IMR-90 (cell line): ENCODE measurements around the gene GABRD. TPM values are rescaled to one million over a fixed set of nuclear protein-coding genes. Genes with fewer than 3 reads are reported as not detected.

Experiments used
- ATAC-seq: fragments of 200-7000 bp; cut with Tn5 transposase; 2 replicates; pipeline ENCODE4 v1.9.1; 2020; ENCODE audit warnings: low read depth, mild to moderate bottlenecking, moderate library complexity
- BruUV-seq: library from RNA; stranded (reverse); fragments of 400-500 nt; replicated peaks from 2 replicates; lab custom pipeline; 2021; lab: Mats Ljungman, UMichigan
- CTCF ChIA-PET: fragments of 300-600 bp; formaldehyde crosslinking; extraction: SDS; loops from one replicate; lab custom pipeline; 2021; ENCODE audit warnings: antibody characterized with exemption; lab: Yijun Ruan, JAX
- POLR2A ChIA-PET: fragments of 300-600 bp; sonication (Branson Sonifier 250); formaldehyde crosslinking; loops from one replicate; lab custom pipeline; 2022; ENCODE audit warnings: antibody characterized with exemption; ENCODE audit not compliant: unreplicated experiment; lab: Charles Lee
- DNase-seq: peaks from one replicate; pipeline ENCODE4 v3.0.0; 2013
- H2AFZ ChIP-seq: replicated peaks from 2 replicates; pipeline ENCODE3; 2013; ENCODE audit warnings: low read length, mild to moderate bottlenecking; ENCODE audit not compliant: poor library complexity
- H2AK5ac ChIP-seq: 2 replicates; pipeline ENCODE4 v1.6.1; 2013; ENCODE audit warnings: low read depth, low read length, inconsistent platforms
- H2AK9ac ChIP-seq: replicated peaks from 2 replicates; pipeline ENCODE3; 2013; ENCODE audit warnings: mild to moderate bottlenecking, low read depth, low read length, moderate library complexity; ENCODE audit not compliant: poor library complexity
- H2BK120ac ChIP-seq: 2 replicates; pipeline ENCODE4 v1.6.1; 2013; ENCODE audit warnings: low read depth, low read length, inconsistent platforms
- H2BK15ac ChIP-seq: 3 replicates; pipeline ENCODE4 v1.6.1; 2013; ENCODE audit warnings: low read depth, low read length, inconsistent platforms
- H2BK20ac ChIP-seq: 2 replicates; pipeline ENCODE4 v1.6.1; 2013; ENCODE audit warnings: low read depth, mild to moderate bottlenecking, inconsistent platforms, low read length, moderate library complexity
- H2BK5ac ChIP-seq: 2 replicates; pipeline ENCODE4 v1.6.1; 2013; ENCODE audit warnings: mild to moderate bottlenecking, low read depth, low read length, inconsistent platforms; ENCODE audit not compliant: poor library complexity, severe bottlenecking
- H3K14ac ChIP-seq: replicated peaks from 2 replicates; pipeline ENCODE4 v1.6.1; 2013; ENCODE audit warnings: low read depth, low read length, inconsistent platforms
- H3K18ac ChIP-seq: 2 replicates; pipeline ENCODE4 v1.6.1; 2013; ENCODE audit warnings: low read depth, low read length, control low read depth
- H3K23ac ChIP-seq: 2 replicates; pipeline ENCODE4 v1.6.1; 2013; ENCODE audit warnings: low read depth, low read length, inconsistent platforms
- H3K27ac ChIP-seq: 2 replicates; pipeline ENCODE4 v1.5.1; 2013; ENCODE audit warnings: mild to moderate bottlenecking, control low read depth, low read length; ENCODE audit not compliant: insufficient read depth
- H3K27me3 ChIP-seq: 2 replicates; pipeline ENCODE4 v1.6.1; 2013; ENCODE audit warnings: low read length; ENCODE audit not compliant: control insufficient read depth, insufficient read depth
- H3K36me3 ChIP-seq: 2 replicates; pipeline ENCODE4 v1.6.1; 2013; ENCODE audit warnings: low read length, mixed read lengths; ENCODE audit not compliant: control insufficient read depth, insufficient read depth
- H3K4ac ChIP-seq: 2 replicates; pipeline ENCODE4 v1.6.1; 2013; ENCODE audit warnings: low read depth, low read length, inconsistent platforms
- H3K4me1 ChIP-seq: 2 replicates; pipeline ENCODE4 v1.6.1; 2013; ENCODE audit warnings: low read length, mixed read lengths; ENCODE audit not compliant: control insufficient read depth, insufficient read depth
- H3K4me2 ChIP-seq: 2 replicates; pipeline ENCODE4 v1.6.1; 2013; ENCODE audit warnings: low read depth, mild to moderate bottlenecking, control low read depth, low read length, moderate library complexity
- H3K4me3 ChIP-seq: 2 replicates; pipeline ENCODE4 v1.5.1; 2013; ENCODE audit warnings: low read depth, mild to moderate bottlenecking, control low read depth, low read length, moderate library complexity; ENCODE audit not compliant: insufficient read depth
- H3K56ac ChIP-seq: 2 replicates; pipeline ENCODE4 v1.6.1; 2013; ENCODE audit warnings: low read length, inconsistent platforms; ENCODE audit not compliant: insufficient read depth; ENCODE audit errors: extremely low read depth
- H3K79me1 ChIP-seq, 2 experiments: 2 replicates each; pipeline ENCODE4 v1.6.1; 2013; ENCODE audit warnings: low read length in 2 of 2, inconsistent platforms in 1 of 2, low read depth in 1 of 2
- H3K9ac ChIP-seq: 2 replicates; pipeline ENCODE4 v1.6.1; 2013; ENCODE audit warnings: low read depth, low read length, control low read depth
- H3K9me1 ChIP-seq: 2 replicates; pipeline ENCODE4 v1.6.1; 2013; ENCODE audit warnings: low read length, inconsistent platforms; ENCODE audit not compliant: insufficient read depth
- H3K9me3 ChIP-seq: 2 replicates; pipeline ENCODE4 v1.6.1; 2013; ENCODE audit warnings: low read length; ENCODE audit not compliant: control insufficient read depth, insufficient read depth
- H4K20me1 ChIP-seq: 2 replicates; pipeline ENCODE4 v1.6.1; 2013; ENCODE audit warnings: low read length, inconsistent platforms; ENCODE audit not compliant: insufficient read depth
- H4K5ac ChIP-seq: 2 replicates; pipeline ENCODE4 v1.6.1; 2013; ENCODE audit warnings: mild to moderate bottlenecking, low read depth, low read length, control low read depth
- H4K8ac ChIP-seq, 2 experiments: 2 replicates each; pipeline ENCODE4 v1.6.1; 2013; ENCODE audit warnings: low read depth in 2 of 2, low read length in 2 of 2, control low read depth in 1 of 2, inconsistent platforms in 1 of 2
- H4K91ac ChIP-seq: 2 replicates; pipeline ENCODE4 v1.6.1; 2013; ENCODE audit warnings: low read depth, low read length, inconsistent platforms; ENCODE audit not compliant: insufficient read depth
- BHLHE40 ChIP-seq: fragments of 150-350 bp; IDR thresholded peaks from 2 replicates; pipeline ENCODE4 v1.6.1; 2016; ENCODE audit warnings: mild to moderate bottlenecking, low read depth, low read length
- CEBPB ChIP-seq: IDR thresholded peaks from 2 replicates; pipeline ENCODE4 v1.6.1; 2012; ENCODE audit warnings: low read depth, low read length, improper control_type of control experiment
- CHD1 ChIP-seq: IDR thresholded peaks from 2 replicates; pipeline ENCODE4 v1.6.1; 2012; ENCODE audit warnings: low read depth, low read length, improper control_type of control experiment
- ELK1 ChIP-seq: fragments of 150-350 bp; IDR thresholded peaks from 2 replicates; pipeline ENCODE4 v1.6.1; 2016; ENCODE audit warnings: low read depth, mild to moderate bottlenecking, low read length, moderate library complexity, borderline replicate concordance
- FOS ChIP-seq: fragments of 150-350 bp; IDR thresholded peaks from 2 replicates; pipeline ENCODE4 v1.6.1; 2016; ENCODE audit warnings: low read depth, low read length
- MAZ ChIP-seq: IDR thresholded peaks from 2 replicates; pipeline ENCODE4 v1.6.1; 2012; ENCODE audit warnings: low read depth, mild to moderate bottlenecking, low read length, improper control_type of control experiment, moderate library complexity, borderline replicate concordance
- MXI1 ChIP-seq: IDR thresholded peaks from 2 replicates; pipeline ENCODE4 v1.6.1; 2012; ENCODE audit warnings: low read depth, mild to moderate bottlenecking, low read length, moderate library complexity, borderline replicate concordance
- NFE2L2 ChIP-seq: fragments of 150-350 bp; IDR thresholded peaks from 2 replicates; pipeline ENCODE4 v1.6.1; 2016; ENCODE audit warnings: low read depth, mild to moderate bottlenecking, low read length
- POLR2A ChIP-seq: IDR thresholded peaks from 2 replicates; pipeline ENCODE4 v1.6.1; 2012; ENCODE audit warnings: mild to moderate bottlenecking, low read depth, low read length
- RAD21 ChIP-seq: IDR thresholded peaks from 2 replicates; pipeline ENCODE4 v1.6.1; 2012; ENCODE audit warnings: low read length, improper control_type of control experiment
- RCOR1 ChIP-seq: IDR thresholded peaks from 2 replicates; pipeline ENCODE4 v1.6.1; 2012; ENCODE audit warnings: mild to moderate bottlenecking, low read length, improper control_type of control experiment; ENCODE audit not compliant: insufficient replicate concordance
- RFX5 ChIP-seq: IDR thresholded peaks from 2 replicates; pipeline ENCODE4 v1.8.0; 2012; ENCODE audit warnings: low read depth, mild to moderate bottlenecking, low read length, moderate library complexity
- WGBS, 2 experiments: methylation state at CpG; one replicate each; pipeline versions ENCODE4 v1.1.5 to v1.1.7; 2013; ENCODE audit warnings: missing lambda C conversion rate in 2 of 2; ENCODE audit not compliant: insufficient read length in 1 of 2; ENCODE audit errors: extremely low coverage in 2 of 2; 5-methylcytosine and 5-hydroxymethylcytosine counted together
- dilution Hi-C: fragments of 300-500 bp; cut with HindIII; formaldehyde crosslinking; loops from one replicate; pipeline ENCODE4 v1.14.3; 2018; ENCODE audit warnings: low sequenced_read_pairs; ENCODE audit not compliant: unreplicated experiment
- in situ Hi-C: fragments of 300-500 bp; cut with MboI; formaldehyde crosslinking; loops from 3 replicates; pipeline ENCODE4 v1.14.3; 2019; ENCODE audit warnings: low sequenced_read_pairs, inconsistent platforms, mixed read lengths
- intact Hi-C: fragments of 100-400 bp; cut with micrococcal nuclease; formaldehyde crosslinking; loops from 2 replicates; pipeline ENCODE4 v1.10.0; 2022
- polyA plus RNA-seq, 3 experiments: library from polyadenylated mRNA; depleted of rRNA; stranded (reverse); fragments of >200 nt; gene quantifications; 2 replicates each; pipeline ENCODE4 v1.2.3, GENCODE V29; 2012; ENCODE audit warnings: low replicate concordance in 1 of 3
- total RNA-seq: library from RNA; depleted of rRNA; stranded (reverse); fragments of >200 nt; gene quantifications from 2 replicates; pipeline ENCODE4 v1.2.3, GENCODE V29; 2012
- TF ChIP-seq, protein P1 (sequence below): conservative IDR thresholded peaks from 2 replicates; pipeline ENCODE4 v1.5.1; 2012; ENCODE audit warnings: mild to moderate bottlenecking, low read depth, low read length, improper control_type of control experiment

Gene GABRD
- total and polyA plus RNA-seq, 2 of the 4 experiments (the other 2 are of a cell fraction), result not detected

DNA sequence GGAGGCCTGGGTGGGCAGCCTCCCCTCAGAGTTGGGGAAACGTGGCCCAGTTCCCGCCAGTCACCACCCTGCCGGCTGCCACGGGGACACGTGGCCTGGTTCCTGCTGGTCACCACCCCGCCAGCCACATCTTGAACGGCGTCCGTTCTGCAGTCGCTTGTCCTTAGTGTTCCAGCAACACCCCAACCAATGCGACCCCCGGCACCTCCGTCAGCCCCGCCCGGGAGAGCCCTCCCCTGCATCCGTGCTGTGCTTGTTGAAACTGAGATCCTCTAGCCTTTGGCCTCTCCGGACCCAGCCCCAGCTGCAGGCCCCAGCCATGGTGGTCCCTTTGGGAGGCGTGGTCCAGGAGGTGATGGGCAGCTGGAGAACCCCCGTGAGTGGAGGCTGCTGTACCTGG is 49.8 kb downstream of the GABRD start:
- no peak overlapping the region for H4K8ac ChIP-seq
- H2BK20ac ChIP-seq, result no peak overlapping the region
- in situ Hi-C loops (no loop called here), intact Hi-C loops (no loop called here), dilution Hi-C loops (no loop called here)
- H3K27ac ChIP-seq, result no peak overlapping the region
- H3K9me3 ChIP-seq, result no peaks in the 10 kb centered on the region; the same call in 1 of the 2 replicates
- no peaks in the 10 kb centered on the region for H3K9me1 ChIP-seq
- H3K9ac ChIP-seq, result no peak overlapping the region
- H3K4ac ChIP-seq, result no peak overlapping the region
- no peaks in the 10 kb centered on the region for H3K36me3 ChIP-seq
- H4K5ac ChIP-seq, result no peak overlapping the region
- ChIA-PET CTCF (no interaction called here), POLR2A (no interaction called here)
- ATAC-seq (no peak), DNase-seq (no peak)
- no peak overlapping the region for H3K4me2 ChIP-seq
- H4K20me1 ChIP-seq, result no peaks in the 10 kb centered on the region
- no peaks in the 10 kb centered on the region for H3K4me1 ChIP-seq
- H3K18ac ChIP-seq, result no peak overlapping the region
- WGBS, 2 experiments, result 82% methylated on average over 5 of the region's 19 CpGs; no CpG with 5 or more reads in 1 of the 2 experiments
- H3K27me3 ChIP-seq, result peaks cover 24% of the 10 kb centered on the region
- no peak overlapping the region for H2AK9ac ChIP-seq
- no peaks in the 10 kb centered on the region for H3K79me1 ChIP-seq
- H2BK15ac ChIP-seq, result no peak overlapping the region
- H2AFZ ChIP-seq, result no peak overlapping the region
- BruUV-seq, result no TSS peak
- no peak overlapping the region for H2AK5ac ChIP-seq
- no peak overlapping the region for H4K91ac ChIP-seq
- TF ChIP-seq BHLHE40 (no peak), RFX5 (no peak), RAD21 (no peak), FOS (no peak), POLR2A (no peak), ELK1 (no peak), MAZ (no peak), CHD1 (no peak), RCOR1 (no peak), NFE2L2 (no peak), MXI1 (no peak), CEBPB (no peak)
- TF ChIP-seq, protein P1, sequence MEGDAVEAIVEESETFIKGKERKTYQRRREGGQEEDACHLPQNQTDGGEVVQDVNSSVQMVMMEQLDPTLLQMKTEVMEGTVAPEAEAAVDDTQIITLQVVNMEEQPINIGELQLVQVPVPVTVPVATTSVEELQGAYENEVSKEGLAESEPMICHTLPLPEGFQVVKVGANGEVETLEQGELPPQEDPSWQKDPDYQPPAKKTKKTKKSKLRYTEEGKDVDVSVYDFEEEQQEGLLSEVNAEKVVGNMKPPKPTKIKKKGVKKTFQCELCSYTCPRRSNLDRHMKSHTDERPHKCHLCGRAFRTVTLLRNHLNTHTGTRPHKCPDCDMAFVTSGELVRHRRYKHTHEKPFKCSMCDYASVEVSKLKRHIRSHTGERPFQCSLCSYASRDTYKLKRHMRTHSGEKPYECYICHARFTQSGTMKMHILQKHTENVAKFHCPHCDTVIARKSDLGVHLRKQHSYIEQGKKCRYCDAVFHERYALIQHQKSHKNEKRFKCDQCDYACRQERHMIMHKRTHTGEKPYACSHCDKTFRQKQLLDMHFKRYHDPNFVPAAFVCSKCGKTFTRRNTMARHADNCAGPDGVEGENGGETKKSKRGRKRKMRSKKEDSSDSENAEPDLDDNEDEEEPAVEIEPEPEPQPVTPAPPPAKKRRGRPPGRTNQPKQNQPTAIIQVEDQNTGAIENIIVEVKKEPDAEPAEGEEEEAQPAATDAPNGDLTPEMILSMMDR, result no peak
- H2BK5ac ChIP-seq, result no peak overlapping the region
- H3K23ac ChIP-seq, result no peak overlapping the region
- H2BK120ac ChIP-seq, result no peak overlapping the region
- no peak overlapping the region for H3K14ac ChIP-seq
- no peak overlapping the region for H3K56ac ChIP-seq
- H3K4me3 ChIP-seq, result no peak overlapping the region
